Measurements from ENCODE around the gene MBP.

GRCh38 chr18:76985951-76986236 is 146.7 kb downstream of the MBP start:
- TF ChIP-seq, protein P1, sequence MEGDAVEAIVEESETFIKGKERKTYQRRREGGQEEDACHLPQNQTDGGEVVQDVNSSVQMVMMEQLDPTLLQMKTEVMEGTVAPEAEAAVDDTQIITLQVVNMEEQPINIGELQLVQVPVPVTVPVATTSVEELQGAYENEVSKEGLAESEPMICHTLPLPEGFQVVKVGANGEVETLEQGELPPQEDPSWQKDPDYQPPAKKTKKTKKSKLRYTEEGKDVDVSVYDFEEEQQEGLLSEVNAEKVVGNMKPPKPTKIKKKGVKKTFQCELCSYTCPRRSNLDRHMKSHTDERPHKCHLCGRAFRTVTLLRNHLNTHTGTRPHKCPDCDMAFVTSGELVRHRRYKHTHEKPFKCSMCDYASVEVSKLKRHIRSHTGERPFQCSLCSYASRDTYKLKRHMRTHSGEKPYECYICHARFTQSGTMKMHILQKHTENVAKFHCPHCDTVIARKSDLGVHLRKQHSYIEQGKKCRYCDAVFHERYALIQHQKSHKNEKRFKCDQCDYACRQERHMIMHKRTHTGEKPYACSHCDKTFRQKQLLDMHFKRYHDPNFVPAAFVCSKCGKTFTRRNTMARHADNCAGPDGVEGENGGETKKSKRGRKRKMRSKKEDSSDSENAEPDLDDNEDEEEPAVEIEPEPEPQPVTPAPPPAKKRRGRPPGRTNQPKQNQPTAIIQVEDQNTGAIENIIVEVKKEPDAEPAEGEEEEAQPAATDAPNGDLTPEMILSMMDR (IDR thresholded peaks at IDR 0.05), result no peak
- TF ChIP-seq POLR2A (IDR thresholded peaks at IDR 0.05), result no peak
